ENCODE measurements around the gene CEP95.
"Not testable (repeated sequence)": the region's sequence is repeated elsewhere in the genome, so short reads cannot be mapped to it uniquely, and the experiment has no call there.

The CEP95 gene

DNA sequence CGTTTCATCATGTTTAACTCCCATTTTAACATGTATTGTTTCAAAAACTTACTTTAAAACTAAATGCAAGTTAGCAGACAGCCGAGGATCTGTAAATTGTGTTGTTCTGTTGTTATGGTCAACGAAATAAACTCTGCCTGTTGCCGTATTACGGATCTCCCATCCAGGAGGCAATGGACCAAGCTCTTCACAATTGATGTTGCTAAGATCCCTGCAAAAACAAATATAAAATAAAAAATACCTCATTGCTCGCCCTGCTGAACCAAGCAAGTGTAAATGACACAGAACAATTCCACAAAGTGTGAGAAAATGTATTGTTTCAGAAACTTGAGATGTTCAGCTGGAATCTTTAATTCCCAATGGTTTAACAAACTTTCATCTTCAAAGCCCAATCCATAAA is 65.0 kb downstream of the CEP95 start:
- TF ChIP-seq, protein P1, sequence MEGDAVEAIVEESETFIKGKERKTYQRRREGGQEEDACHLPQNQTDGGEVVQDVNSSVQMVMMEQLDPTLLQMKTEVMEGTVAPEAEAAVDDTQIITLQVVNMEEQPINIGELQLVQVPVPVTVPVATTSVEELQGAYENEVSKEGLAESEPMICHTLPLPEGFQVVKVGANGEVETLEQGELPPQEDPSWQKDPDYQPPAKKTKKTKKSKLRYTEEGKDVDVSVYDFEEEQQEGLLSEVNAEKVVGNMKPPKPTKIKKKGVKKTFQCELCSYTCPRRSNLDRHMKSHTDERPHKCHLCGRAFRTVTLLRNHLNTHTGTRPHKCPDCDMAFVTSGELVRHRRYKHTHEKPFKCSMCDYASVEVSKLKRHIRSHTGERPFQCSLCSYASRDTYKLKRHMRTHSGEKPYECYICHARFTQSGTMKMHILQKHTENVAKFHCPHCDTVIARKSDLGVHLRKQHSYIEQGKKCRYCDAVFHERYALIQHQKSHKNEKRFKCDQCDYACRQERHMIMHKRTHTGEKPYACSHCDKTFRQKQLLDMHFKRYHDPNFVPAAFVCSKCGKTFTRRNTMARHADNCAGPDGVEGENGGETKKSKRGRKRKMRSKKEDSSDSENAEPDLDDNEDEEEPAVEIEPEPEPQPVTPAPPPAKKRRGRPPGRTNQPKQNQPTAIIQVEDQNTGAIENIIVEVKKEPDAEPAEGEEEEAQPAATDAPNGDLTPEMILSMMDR (conservative IDR thresholded peaks at IDR 0.05; ENCODE audit: low read depth), result no peak
- ChIA-PET POLR2A (ENCODE audit: low non-redundant PET) (no interaction called here), CTCF (no interaction called here)
- DNase-seq (ENCODE audit: low spot score), result no peak
- no peak overlapping the region for H3K27ac ChIP-seq

DNA sequence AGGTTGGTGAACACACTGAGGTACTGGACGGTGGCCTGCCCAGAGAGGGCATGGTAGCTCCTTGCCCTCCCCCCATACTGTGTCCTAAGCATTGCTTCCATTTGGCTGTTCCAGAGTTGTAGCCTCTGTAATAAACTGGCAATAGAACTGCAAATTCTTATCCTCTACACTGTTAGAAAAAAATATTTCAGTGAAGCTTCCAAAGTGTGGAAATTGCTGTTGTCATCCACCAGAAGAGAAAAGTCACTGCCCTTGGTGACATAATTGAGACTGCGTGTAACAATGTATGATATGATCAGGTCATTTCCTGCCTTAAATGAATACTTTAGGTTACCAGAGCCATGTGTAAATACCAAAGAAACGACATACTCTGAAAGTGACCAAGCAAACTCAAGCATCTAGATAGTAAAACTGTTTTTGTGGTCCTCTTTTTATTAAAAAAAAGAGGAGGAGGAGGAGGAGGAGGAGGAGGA is 65.9 kb downstream of the CEP95 start:
- TF ChIP-seq, protein P1 (conservative IDR thresholded peaks at IDR 0.05; ENCODE audit: low read depth), result no peak
- CTCF ChIA-PET, result interaction anchor here (0.8 kb wide), 1 partner anchor 17 kb away, joined by 3 read pairs; no protein-coding TSS in a partner anchor

DNA sequence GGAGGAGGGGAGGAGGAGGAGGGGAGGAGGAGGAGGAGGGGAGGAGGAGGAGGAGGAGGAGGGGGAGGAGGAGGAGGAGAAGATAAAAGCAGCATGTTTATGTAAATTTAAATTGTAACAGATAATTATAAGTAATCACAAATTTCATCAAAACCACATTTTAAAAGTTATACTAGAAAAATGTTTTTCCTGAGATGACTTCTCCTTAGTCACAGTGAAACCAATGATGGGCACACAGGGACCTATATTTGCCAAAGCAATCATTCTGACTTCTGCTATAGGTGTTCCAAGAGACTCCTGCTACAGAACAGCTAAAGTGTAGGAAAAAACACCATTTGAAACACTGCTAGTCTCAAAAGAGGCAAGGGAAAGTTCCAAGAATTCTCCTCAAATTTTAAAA is 66.4 kb downstream of the CEP95 start:
- TF ChIP-seq, protein P1 (conservative IDR thresholded peaks at IDR 0.05; ENCODE audit: low read depth), result no peak
- ChIA-PET POLR2A (ENCODE audit: low non-redundant PET) (no interaction called here), CTCF (no interaction called here)
- DNase-seq (ENCODE audit: low spot score), result no peak
- no peak overlapping the region for H3K27ac ChIP-seq

More for the DNA sequence above, 65.9 kb downstream of the CEP95 start:
- H3K27ac ChIP-seq, result no peak overlapping the region
- POLR2A ChIA-PET (ENCODE audit: low non-redundant PET), result no interaction called here
- no peak for DNase-seq (ENCODE audit: low spot score)

DNA sequence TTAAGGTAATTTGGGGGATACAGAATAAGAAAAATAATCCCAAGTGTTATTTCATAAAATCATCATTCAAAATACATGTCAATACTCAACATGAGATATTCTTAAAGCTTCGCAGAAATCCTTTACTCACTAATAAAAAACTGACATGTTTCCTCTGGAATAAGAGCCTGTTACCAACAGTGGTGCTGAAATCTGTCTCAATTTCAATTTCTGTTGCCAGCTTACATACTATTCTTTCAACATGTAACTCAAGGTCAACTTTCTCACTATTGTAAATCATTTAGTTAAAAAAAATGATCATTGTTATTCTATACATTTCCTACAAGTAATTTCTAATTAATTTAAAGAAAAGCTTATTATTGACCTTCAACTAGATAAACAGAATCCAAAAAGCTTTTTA is 67.9 kb downstream of the CEP95 start:
- ChIA-PET POLR2A (ENCODE audit: low non-redundant PET) (no interaction called here), CTCF (interaction anchor here (0.6 kb wide), 3 partner anchors 142 to 1709 kb away, joined by 3 to 5 read pairs (median 3); no protein-coding TSS in a partner anchor)
- TF ChIP-seq, protein P1 (conservative IDR thresholded peaks at IDR 0.05; ENCODE audit: low read depth), result no peak
- no peak overlapping the region for H3K27ac ChIP-seq
- no peak for DNase-seq (ENCODE audit: low spot score)

DNA sequence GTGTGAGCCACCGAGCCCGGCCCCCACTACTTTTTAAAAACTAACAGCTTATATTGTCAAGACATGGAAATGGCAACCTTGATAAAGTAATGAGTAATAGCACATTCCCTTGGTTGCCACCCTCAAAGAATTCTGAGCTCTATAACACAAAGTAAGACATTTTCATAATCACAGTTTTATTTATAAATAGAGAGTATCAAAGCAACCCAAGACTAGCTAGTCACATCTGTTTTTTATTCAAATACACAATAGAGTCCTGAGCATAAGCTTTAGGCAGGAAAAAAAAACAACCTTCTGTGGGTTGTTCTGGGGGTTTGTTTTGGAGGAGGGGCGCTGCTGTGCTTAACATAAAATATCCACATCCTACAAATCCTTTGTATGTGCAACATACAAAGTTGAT is 68.7 kb downstream of the CEP95 start:
- H3K27ac ChIP-seq, result no peak overlapping the region
- TF ChIP-seq, protein P1 (conservative IDR thresholded peaks at IDR 0.05; ENCODE audit: low read depth), result no peak
- CTCF ChIA-PET, result interaction anchor here (0.6 to 0.9 kb wide), 3 partner anchors 142 to 201 kb away, joined by 3 to 5 read pairs (median 3); no protein-coding TSS in a partner anchor
- POLR2A ChIA-PET (ENCODE audit: low non-redundant PET), result no interaction called here
- DNase-seq (ENCODE audit: low spot score), result no peak

DNA sequence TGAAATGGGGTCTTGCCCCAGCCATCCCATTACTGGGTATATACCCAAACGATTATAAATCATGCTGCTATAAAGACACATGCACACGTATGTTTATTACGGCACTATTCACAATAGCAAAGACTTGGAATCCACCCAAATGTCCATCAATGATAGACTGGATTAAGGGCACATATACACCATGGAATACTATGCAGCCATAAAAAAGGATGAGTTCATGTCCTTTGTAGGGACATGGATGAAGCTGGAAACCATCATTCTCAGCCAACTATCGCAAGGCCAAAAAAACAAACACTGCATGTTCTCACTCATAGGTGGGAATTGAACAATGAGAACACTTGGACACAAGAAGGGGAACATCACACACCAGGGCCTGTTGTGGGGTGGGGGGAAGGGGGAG is 70.2 kb downstream of the CEP95 start:
- ChIA-PET CTCF (interaction anchor here (0.8 kb wide), 1 partner anchor 197 kb away, joined by 5 read pairs; no protein-coding TSS in a partner anchor), POLR2A (ENCODE audit: low non-redundant PET) (interaction anchor here (0.7 kb wide), 1 partner anchor 37 kb away, joined by 4 read pairs; no protein-coding TSS in a partner anchor)
- H3K27ac ChIP-seq; DNase-seq (ENCODE audit: low spot score): not testable (repeated sequence)

DNA sequence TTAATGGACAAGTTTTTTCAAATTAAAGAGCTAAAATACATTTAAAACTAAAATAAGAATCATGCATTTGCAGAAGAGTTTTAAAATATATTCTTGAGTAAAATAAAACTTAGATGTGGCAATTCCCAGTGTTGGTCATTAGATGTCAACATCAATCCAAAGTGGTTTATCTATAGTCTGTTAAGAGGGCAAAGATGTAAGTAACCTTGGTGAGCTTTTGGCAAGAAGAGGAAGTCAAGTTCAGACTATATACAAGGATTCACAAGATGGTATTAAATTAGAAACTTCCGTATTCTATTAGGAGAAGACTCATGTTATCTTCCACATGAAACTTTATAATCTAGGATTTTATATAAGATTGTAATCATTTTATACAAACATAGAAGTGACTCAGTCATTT is 73.1 kb downstream of the CEP95 start:
- H3K27ac ChIP-seq, result no peak overlapping the region
- CTCF ChIA-PET, result no interaction called here

More for the DNA sequence above, 73.1 kb downstream of the CEP95 start:
- POLR2A ChIA-PET (ENCODE audit: low non-redundant PET), result no interaction called here
- DNase-seq (ENCODE audit: low spot score), result no peak
- TF ChIP-seq, protein P1 (conservative IDR thresholded peaks at IDR 0.05; ENCODE audit: low read depth), result no peak
